Measurements from ENCODE around the gene HLA-DMA.

GRCh38 chr6:32954267-32954666 is 1.4 kb upstream of the HLA-DMA start:
- no peak for TF ChIP-seq CTCF (IDR thresholded peaks at IDR 0.05)
- TF ChIP-seq POLR2A (IDR thresholded peaks at IDR 0.05): no peak
- no peak for TF ChIP-seq POLR2AphosphoS5 (IDR thresholded peaks at IDR 0.05)
- TF ChIP-seq EP300 (IDR thresholded peaks at IDR 0.05): no peak
